DMS53 (cell line): ENCODE measurements around the gene PIP4P1.
"Not testable (repeated sequence)": the region's sequence is repeated elsewhere in the genome, so short reads cannot be mapped to it uniquely, and the experiment has no call there.

Experiments
- DNase-seq: peaks from one replicate; lab custom pipeline; 2025; lab: John Stamatoyannopoulos, UW

The PIP4P1 gene

DNA sequence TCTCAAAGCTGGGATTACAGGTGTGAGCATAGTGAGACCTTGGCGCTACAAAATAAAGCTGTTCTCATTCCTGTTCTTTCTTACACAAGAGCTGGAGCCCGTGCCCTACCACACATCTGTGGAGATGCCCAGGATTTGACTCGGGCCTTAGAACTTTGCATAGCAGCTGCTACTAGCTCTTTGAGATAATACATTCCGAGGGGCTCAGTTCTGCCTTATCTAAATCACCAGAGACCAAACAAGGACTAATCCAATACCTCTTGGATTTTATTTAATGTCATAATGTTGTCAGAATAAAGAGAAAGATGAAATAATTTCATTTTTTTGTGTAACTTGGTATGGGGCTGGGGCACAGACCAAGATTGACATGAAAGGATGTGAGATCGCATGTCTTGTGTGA is 15.5 kb upstream of the PIP4P1 start:
- DNase-seq, result no peak

DNA sequence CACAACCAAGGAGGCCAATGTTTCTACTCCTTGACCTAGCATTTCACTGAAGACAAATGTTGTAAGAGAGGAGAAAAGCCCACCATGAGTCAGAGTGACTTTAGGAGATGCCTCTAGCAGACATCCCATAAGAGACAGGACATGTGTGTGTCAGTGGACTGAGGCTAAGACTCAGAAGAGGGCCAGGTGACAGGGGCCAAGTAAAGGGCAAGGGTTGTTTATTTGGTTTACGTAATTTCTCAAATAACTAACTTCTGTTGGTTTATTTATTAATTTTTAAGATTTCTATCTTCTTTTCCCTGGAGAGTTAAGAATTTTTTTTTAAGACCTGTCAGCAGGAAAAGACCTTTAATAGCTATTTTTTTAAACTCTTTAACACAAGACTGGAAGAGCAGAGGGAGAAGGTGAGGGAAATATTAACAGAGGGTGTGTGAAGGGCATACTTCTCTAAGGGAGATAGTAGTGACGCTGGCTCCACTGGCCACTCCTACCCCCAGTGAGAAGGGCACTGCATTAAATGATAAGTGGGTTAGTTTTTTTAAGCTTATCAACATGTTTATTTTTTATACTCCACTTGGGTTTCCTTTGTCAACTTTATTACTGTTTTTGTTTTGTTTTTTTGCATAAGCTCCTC is 11.4 kb upstream of the PIP4P1 start:
- no peak for DNase-seq

DNA sequence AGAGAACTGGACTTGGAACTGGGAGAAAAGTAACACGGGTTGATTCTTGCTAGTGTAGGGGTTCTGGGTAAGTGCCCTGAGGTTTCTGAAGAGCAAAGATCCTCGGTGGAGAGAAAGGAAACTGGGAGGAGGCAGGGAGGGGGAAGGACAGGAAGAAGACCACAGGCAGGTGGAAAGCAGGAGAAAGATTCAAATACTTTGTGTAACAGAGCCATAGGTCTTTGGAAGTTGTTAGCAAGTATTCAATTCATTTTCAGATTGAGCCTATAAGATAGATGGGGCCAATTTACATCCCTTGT is 9.3 kb upstream of the PIP4P1 start:
- peak; percentile 13 for DNase-seq

DNA sequence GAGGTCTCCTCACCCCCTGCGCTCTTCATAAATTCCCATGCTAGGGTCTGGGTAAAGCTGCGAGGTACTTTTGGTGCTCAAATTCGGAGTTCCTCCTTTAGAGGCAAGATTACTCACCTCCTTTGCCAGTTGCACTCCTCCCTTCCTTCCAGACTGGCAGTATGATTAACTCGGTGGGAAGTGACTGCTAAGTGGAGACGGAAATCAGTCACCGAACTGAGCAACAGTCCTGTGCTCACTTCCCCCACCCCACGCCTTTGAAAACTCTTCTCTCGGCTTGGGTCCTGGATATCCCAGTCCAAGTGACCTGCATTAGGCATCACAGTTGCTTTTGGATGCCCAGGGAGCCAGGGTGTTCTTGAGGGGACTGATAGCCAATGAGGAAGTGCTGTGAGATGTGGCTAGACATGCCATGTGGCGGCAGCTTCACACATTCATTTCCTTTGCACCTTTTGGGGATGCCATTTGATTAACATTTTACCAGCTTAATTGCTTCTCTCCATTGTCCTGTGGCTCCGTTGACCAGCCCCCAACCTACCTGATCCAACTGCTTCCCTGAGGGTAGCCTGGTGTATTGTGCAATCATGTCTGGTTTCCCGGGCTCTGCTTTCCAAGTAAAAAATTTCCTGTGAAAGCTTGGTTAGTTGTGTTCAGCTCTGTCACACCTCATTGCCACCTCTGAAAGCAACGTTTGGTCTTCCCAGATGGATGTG is 8.8 kb upstream of the PIP4P1 start:
- DNase-seq, result peak; percentile 51

DNA sequence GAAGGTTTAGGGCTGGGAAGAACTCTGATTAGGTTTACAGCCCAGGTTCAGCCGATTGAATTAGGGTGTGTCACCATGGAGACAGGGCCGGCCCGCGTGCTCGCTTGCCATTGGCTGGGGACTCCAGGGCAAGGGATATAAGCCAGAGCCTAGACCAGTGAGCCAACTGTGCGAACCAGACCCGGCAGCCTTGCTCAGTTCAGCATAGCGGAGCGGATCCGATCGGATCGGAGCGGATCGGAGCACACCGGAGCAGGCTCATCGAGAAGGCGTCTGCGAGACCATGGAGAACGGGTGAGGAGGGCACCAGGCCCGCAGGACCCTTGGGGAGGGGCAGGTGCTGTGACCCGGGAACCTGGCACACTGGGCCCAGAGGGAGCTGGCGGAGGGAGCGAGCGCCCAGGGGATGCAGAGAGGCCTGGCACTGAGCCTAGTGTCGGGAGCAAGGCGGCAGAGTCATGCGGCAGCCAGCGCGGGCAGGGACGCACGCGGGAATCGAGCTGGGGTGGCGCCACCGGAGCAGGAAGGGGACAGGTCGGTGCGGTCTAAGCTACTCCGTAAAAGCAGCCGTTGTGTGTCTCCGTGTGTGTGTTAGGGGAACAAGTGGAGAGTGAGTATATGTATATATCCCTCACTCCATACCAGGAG is 8.1 kb upstream of the PIP4P1 start, which contains the start of gene PNP:
Gene PNP, plus strand, starts transcription at position 165 of the 648 bp plus-strand sequence. Its CDS starts 119 bp downstream, at position 284.
- peak; percentile 88 for DNase-seq

DNA sequence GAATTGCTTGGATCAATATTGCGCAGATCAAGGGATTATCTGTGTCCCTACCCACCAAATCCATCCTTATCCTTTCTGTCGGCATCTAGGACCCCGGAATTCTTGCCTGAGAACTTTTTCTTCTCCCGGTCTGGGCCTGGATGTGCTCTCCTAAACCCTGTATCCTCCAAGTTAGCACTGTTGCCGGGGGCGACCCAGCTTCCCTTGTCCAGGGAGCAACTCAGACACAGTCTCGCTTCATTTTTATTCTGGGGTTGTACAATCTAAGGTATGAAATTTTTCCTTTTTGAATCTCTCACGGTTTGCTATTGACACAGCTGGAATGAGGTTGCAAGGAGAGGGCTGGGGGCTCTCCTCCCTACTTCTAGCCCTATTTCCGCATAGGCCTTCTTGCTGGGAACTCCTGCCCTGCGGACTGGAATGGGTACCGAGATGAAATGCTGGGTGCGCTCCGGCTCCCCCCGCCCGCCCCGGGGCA is 7.6 kb upstream of the PIP4P1 start:
- DNase-seq, result no peak

- DNase-seq, result peak; percentile 65
Observed at GRCh38 chr14:20460458-20461224, 593 bp downstream of the PIP4P1 start.

- no peak for DNase-seq
Observed at GRCh38 chr14:20458031-20458789, 3.0 kb downstream of the PIP4P1 start.

GRCh38 chr14:20456971-20457370 is 4.3 kb downstream of the PIP4P1 start:
- DNase-seq, result no peak

DNA sequence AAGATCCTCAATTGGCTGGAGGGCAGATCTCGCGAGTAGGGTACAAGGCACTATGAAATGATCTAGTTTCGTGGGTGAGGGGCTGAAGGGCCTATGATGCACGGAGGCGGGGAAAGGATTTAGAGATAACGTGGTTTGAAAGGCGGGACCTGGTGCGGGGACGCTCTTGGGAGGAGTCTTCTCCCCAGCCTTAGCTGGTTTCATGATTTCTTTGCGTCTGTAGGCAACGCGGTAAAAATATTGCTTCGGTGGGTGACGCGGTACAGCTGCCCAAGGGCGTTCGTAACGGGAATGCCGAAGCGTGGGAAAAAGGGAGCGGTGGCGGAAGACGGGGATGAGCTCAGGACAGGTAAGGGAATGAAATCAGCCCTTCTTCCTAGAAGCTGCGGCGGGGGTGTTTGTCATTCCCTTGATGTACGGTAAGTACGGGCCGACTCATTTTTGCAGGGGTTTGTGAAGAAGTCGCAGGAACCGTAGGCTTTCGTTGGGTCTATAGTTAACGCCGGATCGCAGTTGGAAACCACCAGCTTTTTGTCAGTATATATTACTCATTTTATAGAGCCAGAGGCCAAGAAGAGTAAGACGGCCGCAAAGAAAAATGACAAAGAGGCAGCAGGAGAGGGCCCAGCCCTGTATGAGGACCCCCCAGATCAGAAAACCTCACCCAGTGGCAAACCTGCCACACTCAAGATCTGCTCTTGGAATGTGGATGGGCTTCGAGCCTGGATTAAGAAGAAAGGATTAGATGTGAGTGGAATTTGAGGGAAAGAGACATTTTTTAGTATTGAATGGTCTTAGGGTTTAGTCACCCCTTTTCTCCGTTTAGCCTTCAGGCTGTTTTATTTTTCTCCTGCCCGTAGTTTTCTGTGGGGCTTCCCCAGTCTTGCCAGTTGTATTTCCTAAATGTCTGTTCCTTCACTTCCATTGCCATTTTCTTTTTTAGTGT is 5.6 kb downstream of the PIP4P1 start:
- DNase-seq, result peak; percentile 80

GRCh38 chr14:20454516-20455354 is 6.5 kb downstream of the PIP4P1 start, which contains the start of the genes APEX1 and OSGEP:
Gene APEX1, plus strand, starts transcription at chr14:20455226. Its CDS starts 420 bp downstream, at chr14:20455646.
Gene OSGEP, minus strand, starts transcription at chr14:20454812. Its CDS starts 129 bp downstream, at chr14:20454683.
- peak; percentile 95 for DNase-seq

DNA sequence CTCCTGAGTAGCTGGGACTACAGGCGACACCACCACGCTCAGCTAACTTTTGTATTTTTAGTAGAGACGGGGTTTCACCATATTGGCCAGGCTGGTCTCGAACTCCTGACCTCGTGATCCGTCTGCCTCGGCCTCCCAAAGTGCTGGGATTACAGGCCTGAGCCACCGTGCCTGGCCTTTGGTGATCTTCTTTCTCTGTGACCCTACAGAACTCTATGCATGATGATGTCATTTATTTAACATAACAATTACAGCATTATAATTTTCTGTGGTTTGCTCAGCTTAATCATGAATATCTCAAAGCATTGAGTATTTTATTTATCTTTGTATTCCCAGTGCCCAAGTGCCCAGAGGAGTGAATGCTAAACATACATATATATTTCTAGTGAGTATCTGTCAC is 8.4 kb downstream of the PIP4P1 start:
- DNase-seq, result not testable (repeated sequence)

- DNase-seq, result no peak
Observed at GRCh38 chr14:20446889-20447288, 14.3 kb downstream of the PIP4P1 start.

- not testable (repeated sequence) for DNase-seq
Observed at GRCh38 chr14:20443650-20444049, 17.6 kb downstream of the PIP4P1 start.

DNA sequence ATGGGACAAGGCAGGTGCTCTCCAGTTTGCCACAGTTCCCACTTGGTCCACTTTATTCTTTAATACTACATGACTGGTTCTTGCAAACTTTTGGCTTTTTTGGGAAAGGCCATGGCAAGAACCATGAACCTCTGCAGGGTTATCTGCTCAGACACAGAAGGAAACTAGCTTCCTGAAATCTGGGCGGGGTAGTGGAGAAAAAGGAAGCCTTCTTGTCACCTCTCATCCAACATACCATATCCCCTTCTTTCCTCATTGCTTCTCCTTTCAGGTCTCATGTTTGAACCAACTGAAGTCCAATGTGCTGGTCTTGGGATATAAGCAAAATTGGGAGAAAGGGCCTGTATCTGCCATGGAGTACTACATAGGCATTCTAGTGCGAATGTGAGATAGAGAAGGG is 19.8 kb downstream of the PIP4P1 start:
- no peak for DNase-seq

DNA sequence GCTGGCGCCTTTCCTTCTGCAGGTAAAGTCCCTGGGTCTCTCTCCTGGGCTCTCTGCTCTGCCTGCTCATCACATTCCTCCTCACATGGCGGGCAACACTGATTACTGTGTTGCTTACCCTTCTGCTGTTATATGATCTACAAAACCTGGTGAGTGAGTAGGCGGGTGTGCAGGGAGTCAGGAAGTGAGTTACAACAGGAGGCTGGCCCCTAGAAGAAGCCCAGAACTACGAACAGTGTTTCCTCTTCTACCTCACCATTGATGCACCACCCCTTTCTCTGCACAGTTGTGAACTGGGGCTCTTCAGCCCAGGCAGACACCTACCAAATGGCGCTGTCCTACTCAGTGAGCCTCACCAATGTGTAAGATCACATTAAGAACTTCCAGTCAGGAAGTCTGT is 20.4 kb downstream of the PIP4P1 start:
- no peak for DNase-seq

DNA sequence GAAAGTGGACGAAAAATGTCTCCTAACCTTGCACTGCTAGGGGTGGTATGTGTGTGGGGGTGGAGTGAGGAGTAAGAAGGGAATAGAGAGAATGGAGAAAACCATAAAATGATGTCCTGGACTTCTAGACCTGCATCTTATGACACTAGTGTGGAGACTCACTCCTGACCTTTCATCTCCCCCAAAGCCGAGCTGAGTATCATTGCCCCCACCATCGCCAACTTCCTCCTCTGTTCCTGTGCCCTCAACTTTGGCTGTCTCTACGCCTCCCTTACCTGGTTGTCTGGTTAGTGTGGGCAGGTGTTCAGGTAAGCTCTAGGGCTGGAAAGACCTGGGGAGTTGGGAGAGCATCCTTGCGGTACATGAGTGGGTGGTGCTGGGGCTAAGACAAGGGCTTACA is 20.8 kb downstream of the PIP4P1 start:
- DNase-seq, result no peak

DNA sequence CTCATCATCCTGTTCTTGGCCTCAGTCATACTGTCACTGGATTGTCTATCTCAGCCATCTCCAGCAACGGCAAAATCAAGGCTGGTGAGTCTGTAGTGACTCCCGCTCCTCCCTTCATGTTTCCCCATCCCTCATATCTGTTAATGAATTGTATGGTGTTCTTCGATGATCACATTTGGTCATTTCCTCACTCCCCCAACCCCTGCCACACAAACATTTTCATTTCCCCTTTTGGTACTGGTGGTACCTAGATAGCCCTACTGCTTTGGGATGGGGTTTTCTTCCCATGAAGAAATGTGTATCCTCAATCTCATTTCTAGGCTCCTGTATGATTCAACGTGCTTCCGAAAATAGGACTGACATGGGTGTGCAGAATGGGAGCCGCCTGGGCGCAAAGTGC is 22.6 kb downstream of the PIP4P1 start:
- DNase-seq, result no peak

- no peak for DNase-seq
Observed at GRCh38 chr14:20436363-20436755, 24.9 kb downstream of the PIP4P1 start.
